ENCODE measurements around the gene TLE2. TPM values are rescaled to one million over a fixed set of nuclear protein-coding genes. Genes with fewer than 3 reads are reported as not detected.

TLE2 gene
- 10 to 100 TPM; 28.8 to 52.5 (median 44.5) TPM for polyA plus RNA-seq (ENCODE audit: insufficient read length in 4 of 4)

DNA sequence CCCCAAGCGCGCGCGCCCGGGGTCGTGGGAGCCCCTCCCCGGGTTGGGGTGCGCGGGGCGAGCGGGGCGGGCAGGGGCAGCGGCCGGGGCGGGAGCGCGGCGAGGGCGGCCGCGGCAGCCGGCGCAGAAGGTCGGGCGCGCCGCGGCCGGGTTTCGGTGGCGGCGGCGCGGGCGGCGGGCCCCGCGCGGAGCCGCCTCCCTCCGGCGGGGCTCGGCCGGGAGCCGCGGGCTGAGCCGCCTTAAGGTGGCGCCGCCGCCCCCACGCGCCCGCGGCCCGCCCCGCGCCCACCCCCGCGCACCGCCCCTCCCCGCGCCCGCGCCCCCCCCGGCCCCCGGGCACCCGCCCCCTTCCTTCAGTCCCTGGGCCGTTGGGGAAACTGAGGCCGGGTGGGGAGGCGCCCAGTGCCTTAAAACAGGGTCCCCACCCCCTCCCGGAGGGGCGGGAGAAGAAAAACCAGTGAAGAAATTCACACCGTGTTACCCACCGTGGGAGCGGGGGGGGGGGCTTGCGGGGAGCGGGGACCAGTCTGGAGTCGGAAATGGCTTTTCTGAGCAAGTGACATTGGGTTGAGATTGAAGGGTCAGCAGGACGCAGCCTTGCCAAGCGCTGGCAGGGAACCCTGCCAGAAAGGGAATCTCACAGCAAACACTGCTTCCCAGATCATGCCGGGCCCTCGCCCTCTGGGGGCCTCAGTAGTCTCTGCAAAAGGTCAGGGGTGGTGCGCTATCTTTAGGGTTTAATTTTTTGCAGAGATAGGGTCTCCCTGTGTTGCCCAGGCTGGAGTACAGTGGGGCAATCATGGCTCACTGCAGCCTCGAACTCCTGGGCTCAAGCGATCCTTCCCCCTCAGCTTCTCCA lies at the start of gene TLE2:
Gene TLE2 (minus strand): TSS at position 216 of the 859 bp plus-strand sequence. CDS start 376 bp downstream, outside the sequence.
- DNase-seq (ENCODE audit: low read depth in 4 of 4, low spot score in 2 of 4): no peak

- DNase-seq (ENCODE audit: low read depth in 4 of 4, low spot score in 2 of 4): no peak
These were observed 46.7 kb upstream of the TLE2 start for GRCh38 chr19:3075605-3076431.

- DNase-seq (ENCODE audit: low read depth in 4 of 4, low spot score in 2 of 4): no peak
These were observed 45.0 kb upstream of the TLE2 start for GRCh38 chr19:3073931-3074595.

- peak in 3 of 4 donors; percentile 75 to 84 (median 81) for DNase-seq (ENCODE audit: low read depth in 4 of 4, low spot score in 2 of 4)
These were observed 44.1 kb upstream of the TLE2 start for GRCh38 chr19:3073159-3073563.

GRCh38 chr19:3071768-3072167 lies 42.7 kb upstream of the TLE2 start:
- no peak for DNase-seq (ENCODE audit: low read depth in 4 of 4, low spot score in 2 of 4)

DNA sequence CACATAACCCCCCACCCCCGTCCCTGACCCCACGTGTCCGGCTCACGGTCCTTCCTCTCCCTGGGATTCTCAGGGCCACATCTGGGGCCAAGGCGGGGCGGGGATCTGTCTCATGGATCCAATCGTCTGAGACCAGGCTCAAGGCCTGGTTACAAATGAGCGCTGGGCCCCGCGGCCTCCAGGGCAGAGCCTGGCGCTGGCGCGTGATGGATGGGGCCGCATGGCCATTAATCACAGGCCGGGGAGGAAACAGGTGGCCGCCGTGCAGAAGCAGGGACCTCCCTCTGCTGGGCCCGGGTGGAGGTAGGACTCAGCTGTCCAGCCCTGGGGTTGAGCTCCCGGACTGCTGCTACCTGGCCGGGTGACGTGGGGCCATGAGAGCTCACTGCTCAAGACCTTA lies 39.0 kb upstream of the TLE2 start:
- DNase-seq (ENCODE audit: low read depth in 4 of 4, low spot score in 2 of 4): no peak

- DNase-seq (ENCODE audit: low read depth in 4 of 4, low spot score in 2 of 4): no peak
These were observed 38.5 kb upstream of the TLE2 start for GRCh38 chr19:3067563-3067962.

GRCh38 chr19:3066482-3067049 lies 37.5 kb upstream of the TLE2 start:
- DNase-seq (ENCODE audit: low read depth in 4 of 4, low spot score in 2 of 4): no peak

DNA sequence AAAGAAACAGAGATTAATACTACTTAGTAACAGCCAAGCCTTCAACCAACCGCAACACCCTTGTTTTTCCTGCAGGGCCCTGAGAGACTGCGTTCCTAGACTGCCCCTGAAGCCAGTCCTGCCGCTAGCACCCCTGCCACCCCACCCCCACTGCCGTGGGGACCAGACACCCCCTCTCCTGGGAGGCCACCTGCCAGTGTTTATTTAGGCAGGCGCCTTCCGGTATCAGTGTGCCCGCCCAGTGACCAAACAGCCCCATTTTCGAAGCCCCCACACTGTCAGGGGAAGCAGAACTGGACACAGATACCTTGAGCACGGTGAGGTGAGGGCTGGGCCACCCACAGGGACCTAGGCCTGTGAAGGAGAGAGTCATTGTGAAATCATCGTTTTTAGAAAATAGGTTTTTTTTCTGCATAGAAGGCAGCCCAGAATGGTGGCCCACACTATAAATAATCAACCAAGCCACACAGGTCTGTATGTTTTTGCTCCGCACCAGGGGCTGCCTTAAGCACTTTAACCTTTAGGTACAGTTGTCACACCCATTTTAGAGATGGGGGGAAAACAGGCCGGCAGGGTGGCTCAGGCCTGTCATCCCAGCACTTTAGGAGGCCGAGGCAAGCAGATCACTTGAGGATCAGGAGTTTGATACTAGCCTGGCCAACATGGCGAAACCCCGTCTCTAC lies 36.7 kb upstream of the TLE2 start:
- DNase-seq (ENCODE audit: low read depth in 4 of 4, low spot score in 2 of 4): no peak

GRCh38 chr19:3064011-3064330 lies 34.9 kb upstream of the TLE2 start:
- no peak for DNase-seq (ENCODE audit: low read depth in 4 of 4, low spot score in 2 of 4)

- no peak for DNase-seq (ENCODE audit: low read depth in 4 of 4, low spot score in 2 of 4)
These were observed 33.4 kb upstream of the TLE2 start, which contains the start of gene TLE5 for GRCh38 chr19:3062165-3063105. TLE5 (minus strand) TSS chr19:3062495; CDS start chr19:3062200, 295 bp downstream.

DNA sequence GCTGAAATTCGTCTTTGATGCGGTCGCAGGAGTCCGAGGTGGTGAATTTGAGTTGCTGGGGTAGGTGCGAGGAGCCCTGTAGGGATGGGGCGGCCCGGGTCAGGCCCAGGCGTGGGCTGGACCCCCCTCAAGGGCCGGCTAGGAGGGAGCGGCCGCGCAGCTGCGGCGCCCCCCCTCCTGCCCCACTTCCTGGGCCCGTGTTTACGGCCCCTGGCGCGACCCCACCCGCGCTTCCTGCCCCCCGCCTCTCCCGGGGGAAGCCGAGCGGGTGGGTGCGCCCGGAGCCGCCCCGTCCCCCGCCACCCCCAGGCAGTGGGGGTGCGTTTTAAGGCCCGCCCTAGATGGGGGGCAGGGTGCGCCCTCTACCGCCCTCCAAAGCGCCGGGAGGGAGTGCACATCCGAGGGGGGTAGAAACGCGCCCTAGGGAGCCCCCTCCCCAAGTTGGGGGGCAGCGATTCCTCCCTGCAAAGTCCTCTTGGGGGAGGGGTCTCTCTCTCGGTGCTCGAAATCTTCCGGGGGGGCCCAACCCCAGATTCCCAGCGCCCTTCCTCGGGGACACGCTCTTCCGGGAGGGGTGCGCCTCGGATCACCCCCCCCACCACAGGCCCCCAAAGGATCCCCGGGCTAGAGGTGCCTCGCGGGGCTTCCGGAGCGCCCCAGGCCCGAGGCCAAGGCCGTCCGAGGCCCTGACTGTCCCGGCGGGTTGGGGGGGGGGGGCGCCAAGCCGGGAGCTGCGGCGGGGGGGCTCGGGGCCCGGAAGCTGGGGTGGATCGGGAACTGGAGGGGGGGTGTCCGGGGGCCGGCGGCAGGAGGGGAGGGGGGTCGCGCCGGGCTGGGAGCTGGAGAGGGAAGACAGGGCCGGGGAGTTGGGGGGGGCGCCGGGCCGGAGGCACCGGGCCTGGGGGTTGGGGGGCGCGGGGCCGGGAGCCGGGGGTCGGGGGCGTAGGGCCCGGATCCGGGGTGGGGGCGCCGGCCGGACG lies 32.4 kb upstream of the TLE2 start:
- no peak for DNase-seq (ENCODE audit: low read depth in 4 of 4, low spot score in 2 of 4)

DNA sequence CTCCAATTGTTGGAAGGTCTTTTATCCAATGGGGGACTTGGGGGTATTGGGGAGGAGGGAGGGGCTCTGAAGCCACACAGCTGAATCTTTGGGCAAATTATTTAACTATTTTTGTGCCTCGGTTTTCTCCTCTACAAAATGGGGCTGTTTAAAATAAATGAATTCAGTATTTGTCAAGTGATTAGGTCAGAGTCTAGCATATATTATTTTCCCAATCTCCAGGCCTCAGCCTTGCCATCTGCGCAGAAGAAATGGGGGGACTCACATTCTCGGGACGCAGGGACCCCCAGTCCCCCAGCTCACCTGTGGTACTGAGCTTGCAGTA lies 31.7 kb upstream of the TLE2 start:
- DNase-seq (ENCODE audit: low read depth in 4 of 4, low spot score in 2 of 4): no peak

DNA sequence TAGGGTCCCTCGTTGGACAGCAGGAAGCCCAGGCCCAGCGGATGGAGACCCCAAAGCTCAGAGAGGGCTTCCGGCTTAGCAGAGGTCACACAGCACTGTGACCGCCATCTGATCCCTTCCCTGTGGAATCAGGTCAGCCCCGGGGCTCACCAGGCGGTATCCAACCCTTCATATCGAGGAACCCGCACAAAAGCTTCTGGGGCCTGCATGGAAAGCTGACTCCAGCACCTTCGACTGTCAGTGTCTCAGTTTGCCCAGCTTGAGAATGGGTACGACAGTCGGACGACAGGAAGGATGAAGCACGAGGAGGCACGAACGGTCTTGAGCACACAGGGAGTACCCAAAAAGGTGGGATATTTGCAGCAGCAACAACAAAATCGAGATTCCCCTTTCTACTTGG lies 30.6 kb upstream of the TLE2 start:
- DNase-seq (ENCODE audit: low read depth in 4 of 4, low spot score in 2 of 4): no peak

DNA sequence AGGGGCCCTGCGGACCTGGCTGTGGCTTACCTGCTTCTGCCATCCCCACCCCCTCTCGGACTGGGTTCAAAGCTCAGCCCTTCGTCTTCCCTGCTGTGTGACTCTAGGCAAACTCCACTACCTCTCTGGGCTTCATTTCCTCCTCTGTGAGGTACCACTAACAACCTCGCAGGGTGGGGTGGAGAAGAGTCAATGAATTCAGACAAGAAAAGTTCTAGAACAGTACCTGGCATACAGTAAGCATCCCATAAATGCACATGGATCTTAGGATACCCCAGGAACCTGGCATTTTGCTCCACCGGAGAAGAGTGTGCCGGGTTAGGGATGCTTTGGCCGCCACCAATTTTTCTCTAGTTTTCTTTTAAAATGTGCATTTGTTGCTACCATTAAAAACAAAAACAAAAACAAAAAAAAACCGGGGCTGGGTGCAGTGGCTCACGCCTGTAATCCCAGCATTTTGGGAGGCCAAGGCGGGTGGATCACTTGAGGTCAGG lies 29.8 kb upstream of the TLE2 start:
- no peak for DNase-seq (ENCODE audit: low read depth in 4 of 4, low spot score in 2 of 4)

DNA sequence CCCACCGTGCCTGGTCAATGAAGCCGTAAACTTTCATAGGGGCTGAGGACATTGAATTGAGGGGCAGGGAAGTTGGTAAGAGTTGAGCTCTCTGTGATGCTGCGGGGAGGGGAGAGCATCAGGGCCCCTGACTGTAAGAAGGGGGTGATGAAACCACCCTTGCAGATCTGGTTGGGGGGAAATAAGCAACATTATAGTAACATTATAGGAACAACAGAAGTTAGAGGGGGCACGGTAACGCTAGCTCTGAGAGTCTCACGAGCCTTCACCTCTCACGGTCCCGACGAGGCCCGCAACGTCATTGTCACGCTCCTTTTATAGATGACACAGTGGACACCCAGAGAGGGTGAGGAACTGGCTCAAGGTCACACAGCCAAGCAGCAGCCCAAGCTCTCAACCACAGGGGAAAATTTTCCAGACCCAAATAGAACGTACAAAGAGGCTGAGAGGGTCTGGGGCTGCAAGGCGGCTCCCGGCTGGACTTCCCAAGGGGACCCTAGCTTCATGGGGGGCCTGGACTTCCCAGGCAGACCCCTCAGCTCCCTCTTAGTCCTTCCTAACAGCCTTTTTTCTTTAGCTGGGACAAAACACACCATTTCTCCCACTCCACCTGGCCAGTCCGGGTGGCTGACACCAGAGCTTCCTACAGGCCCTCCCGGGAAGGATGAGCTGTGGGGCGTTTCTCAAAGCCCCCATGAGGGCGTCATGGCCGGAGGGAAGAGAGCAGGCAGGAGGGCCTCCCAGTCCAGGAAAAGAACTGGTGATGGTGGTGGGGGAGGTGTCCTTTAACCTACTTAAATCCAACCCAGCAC lies 29.1 kb upstream of the TLE2 start:
- DNase-seq (ENCODE audit: low read depth in 4 of 4, low spot score in 2 of 4): no peak

DNA sequence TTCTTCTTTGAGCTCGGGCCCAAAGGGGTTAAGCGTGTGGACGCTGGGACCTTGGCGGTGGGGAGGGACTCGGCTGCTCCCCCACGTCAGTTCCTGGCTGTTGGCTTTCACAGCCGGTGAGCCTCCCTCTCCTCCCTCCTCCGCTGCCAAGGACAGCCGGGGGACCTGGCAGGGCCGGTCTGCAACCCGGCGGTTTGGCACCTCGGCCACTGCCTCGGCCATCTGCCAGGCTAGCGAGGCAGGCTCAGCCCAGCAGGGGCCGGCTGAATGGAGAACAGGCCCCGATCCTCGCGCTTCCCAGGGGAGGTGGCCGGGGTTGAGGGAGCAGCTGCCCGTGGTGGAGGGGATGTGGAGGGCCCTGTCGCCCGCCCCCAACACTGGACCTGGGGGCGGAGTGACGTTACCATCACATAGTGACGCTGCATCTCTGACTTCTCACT lies 28.2 kb upstream of the TLE2 start:
- no peak for DNase-seq (ENCODE audit: low read depth in 4 of 4, low spot score in 2 of 4)

All from left renal cortex interstitium (tissue), 4 donors.